IPS-15b (cell line): ENCODE data around the gene ESYT2.

ENCODE experiments used
- H3K27me3 ChIP-seq: one replicate; pipeline ENCODE4 v1.6.1; 2013; ENCODE audit warnings: low read length; ENCODE audit not compliant: control insufficient read depth, insufficient read depth
- H3K36me3 ChIP-seq: one replicate; pipeline ENCODE4 v1.6.1; 2013; ENCODE audit warnings: low read length; ENCODE audit not compliant: control insufficient read depth, insufficient read depth
- H3K4me1 ChIP-seq: one replicate; pipeline ENCODE4 v1.6.1; 2013; ENCODE audit warnings: mild to moderate bottlenecking, low read length; ENCODE audit not compliant: control insufficient read depth, insufficient read depth
- H3K4me3 ChIP-seq: one replicate; pipeline ENCODE4 v1.5.1; 2013; ENCODE audit warnings: low read depth, low read length
- H3K9ac ChIP-seq: one replicate; pipeline ENCODE4 v1.6.1; 2013; ENCODE audit warnings: low read depth, mild to moderate bottlenecking, low read length
- H3K9me3 ChIP-seq: one replicate; pipeline ENCODE4 v1.6.1; 2013; ENCODE audit warnings: mild to moderate bottlenecking, low read length; ENCODE audit not compliant: control insufficient read depth, insufficient read depth

The ESYT2 gene

DNA sequence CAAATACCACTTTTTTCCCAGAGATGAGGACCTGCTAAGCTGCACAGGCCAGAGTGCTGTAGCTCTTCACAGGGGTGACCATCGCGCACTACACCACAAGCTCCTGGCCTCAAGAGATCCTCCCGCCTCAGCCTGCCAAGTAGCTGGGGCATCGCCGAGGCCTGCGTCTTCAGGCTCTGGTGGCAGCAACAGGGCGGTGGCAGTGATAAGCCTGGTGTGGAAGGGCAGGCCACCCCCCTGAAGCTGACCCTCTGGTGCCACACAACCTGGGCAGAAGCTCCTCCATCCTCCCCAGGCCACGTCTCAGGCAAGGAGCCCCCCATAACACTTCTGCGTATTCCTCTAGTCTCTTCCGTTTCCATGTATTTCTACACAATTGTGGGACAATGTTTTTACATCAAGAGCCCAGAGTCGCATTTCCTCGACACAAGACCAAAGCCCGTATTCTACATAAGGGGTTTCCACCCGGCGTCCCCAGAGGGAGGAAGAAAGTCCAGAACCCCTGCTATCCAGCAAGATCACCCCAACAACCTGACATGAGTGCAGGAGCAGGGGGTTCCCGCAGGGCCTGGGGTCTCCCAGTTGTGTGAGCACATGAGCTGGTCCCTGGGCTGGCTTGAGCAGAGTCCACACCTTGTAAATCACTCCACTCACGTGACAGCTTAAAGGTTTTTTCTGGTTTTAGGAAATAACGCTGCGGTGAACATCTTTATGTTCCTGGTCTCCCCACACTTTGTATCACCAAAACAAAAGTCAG is 87.1 kb downstream of the ESYT2 start:
- Histone ChIP-seq H3K9ac (no peak overlapping the region), H3K27me3 (no peaks in the 10 kb centered on the region), H3K9me3 (no peaks in the 10 kb centered on the region), H3K4me1 (no peaks in the 10 kb centered on the region), H3K4me3 (no peak overlapping the region), H3K36me3 (peaks cover 43% of the 10 kb centered on the region)

GRCh38 chr7:158741294-158741666 is 88.0 kb downstream of the ESYT2 start:
- Histone ChIP-seq H3K9me3 (no peaks in the 10 kb centered on the region), H3K27me3 (no peaks in the 10 kb centered on the region), H3K36me3 (peaks cover 42% of the 10 kb centered on the region), H3K9ac (no peak overlapping the region), H3K4me3 (no peak overlapping the region), H3K4me1 (no peaks in the 10 kb centered on the region)

GRCh38 chr7:158740657-158741293 is 88.5 kb downstream of the ESYT2 start:
- H3K4me3 ChIP-seq, result no peak overlapping the region
- no peaks in the 10 kb centered on the region for H3K27me3 ChIP-seq
- peaks cover 38% of the 10 kb centered on the region for H3K36me3 ChIP-seq
- H3K9ac ChIP-seq, result no peak overlapping the region
- no peaks in the 10 kb centered on the region for H3K4me1 ChIP-seq
- H3K9me3 ChIP-seq, result no peaks in the 10 kb centered on the region

- H3K9ac ChIP-seq, result no peak overlapping the region
- H3K27me3 ChIP-seq, result no peaks in the 10 kb centered on the region
- no peaks in the 10 kb centered on the region for H3K4me1 ChIP-seq
- no peaks in the 10 kb centered on the region for H3K9me3 ChIP-seq
- no peak overlapping the region for H3K4me3 ChIP-seq
- H3K36me3 ChIP-seq, result peaks cover 38% of the 10 kb centered on the region
Measured at GRCh38 chr7:158740013-158740656, 89.2 kb downstream of the ESYT2 start.

- H3K27me3 ChIP-seq, result no peaks in the 10 kb centered on the region
- H3K4me1 ChIP-seq, result no peaks in the 10 kb centered on the region
- H3K9ac ChIP-seq, result no peak overlapping the region
- H3K4me3 ChIP-seq, result no peak overlapping the region
- peaks cover 42% of the 10 kb centered on the region for H3K36me3 ChIP-seq
- H3K9me3 ChIP-seq, result no peaks in the 10 kb centered on the region
Measured at GRCh38 chr7:158738841-158739240, 90.5 kb downstream of the ESYT2 start.

DNA sequence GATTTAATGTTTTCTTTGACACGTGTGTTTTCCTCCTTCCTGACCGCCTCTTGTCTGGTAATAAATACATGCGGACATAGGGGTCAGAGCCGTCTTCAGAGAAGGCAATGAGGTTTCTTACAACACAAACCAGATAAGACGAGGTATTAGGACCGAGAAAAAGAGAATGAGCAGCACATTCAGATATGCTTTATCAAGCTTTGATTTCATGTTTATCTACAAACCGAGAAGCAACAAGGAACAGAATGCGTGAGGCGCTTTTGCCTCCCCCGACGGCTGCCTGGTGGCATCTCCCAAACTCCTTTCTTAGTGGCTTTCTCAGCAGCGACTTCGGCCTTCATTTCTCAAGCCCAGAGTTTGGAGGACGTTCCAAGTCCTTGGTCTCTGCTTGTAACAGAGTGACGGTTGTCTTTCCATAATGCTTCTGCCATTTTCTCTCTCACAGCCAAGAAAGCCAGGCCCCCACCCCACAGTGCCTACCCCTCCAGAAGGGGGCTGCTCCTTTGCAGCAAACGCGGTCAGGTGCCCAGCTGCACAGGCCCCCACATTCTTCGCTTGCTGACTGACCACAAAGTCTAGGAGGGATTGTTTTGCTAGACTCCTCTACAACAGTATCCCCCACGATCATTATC is 92.1 kb downstream of the ESYT2 start:
- Histone ChIP-seq H3K27me3 (no peaks in the 10 kb centered on the region), H3K9me3 (no peaks in the 10 kb centered on the region), H3K4me1 (peaks cover 4% of the 10 kb centered on the region), H3K4me3 (no peak overlapping the region), H3K9ac (no peak overlapping the region), H3K36me3 (peaks cover 38% of the 10 kb centered on the region)

GRCh38 chr7:158735935-158736334 is 93.4 kb downstream of the ESYT2 start:
- H3K27me3 ChIP-seq, result no peaks in the 10 kb centered on the region
- H3K4me1 ChIP-seq, result peaks cover 4% of the 10 kb centered on the region
- H3K36me3 ChIP-seq, result peaks cover 27% of the 10 kb centered on the region
- H3K9ac ChIP-seq, result no peak overlapping the region
- H3K9me3 ChIP-seq, result no peaks in the 10 kb centered on the region
- H3K4me3 ChIP-seq, result no peak overlapping the region

- H3K4me3 ChIP-seq, result no peak overlapping the region
- H3K36me3 ChIP-seq, result peaks cover 16% of the 10 kb centered on the region
- no peaks in the 10 kb centered on the region for H3K9me3 ChIP-seq
- no peaks in the 10 kb centered on the region for H3K27me3 ChIP-seq
- no peak overlapping the region for H3K9ac ChIP-seq
- peaks cover 4% of the 10 kb centered on the region for H3K4me1 ChIP-seq
Measured at GRCh38 chr7:158734861-158735260, 94.4 kb downstream of the ESYT2 start.

GRCh38 chr7:158733775-158734494 is 95.4 kb downstream of the ESYT2 start:
- Histone ChIP-seq H3K4me3 (no peak overlapping the region), H3K9ac (no peak overlapping the region), H3K4me1 (peaks cover 4% of the 10 kb centered on the region), H3K36me3 (peaks cover 11% of the 10 kb centered on the region), H3K27me3 (no peaks in the 10 kb centered on the region), H3K9me3 (no peaks in the 10 kb centered on the region)

GRCh38 chr7:158733220-158733519 is 96.1 kb downstream of the ESYT2 start:
- Histone ChIP-seq H3K36me3 (peaks cover 6% of the 10 kb centered on the region), H3K27me3 (no peaks in the 10 kb centered on the region), H3K9me3 (no peaks in the 10 kb centered on the region), H3K4me3 (no peak overlapping the region), H3K4me1 (peaks cover 4% of the 10 kb centered on the region), H3K9ac (peak overlapping the region; percentile 4)

DNA sequence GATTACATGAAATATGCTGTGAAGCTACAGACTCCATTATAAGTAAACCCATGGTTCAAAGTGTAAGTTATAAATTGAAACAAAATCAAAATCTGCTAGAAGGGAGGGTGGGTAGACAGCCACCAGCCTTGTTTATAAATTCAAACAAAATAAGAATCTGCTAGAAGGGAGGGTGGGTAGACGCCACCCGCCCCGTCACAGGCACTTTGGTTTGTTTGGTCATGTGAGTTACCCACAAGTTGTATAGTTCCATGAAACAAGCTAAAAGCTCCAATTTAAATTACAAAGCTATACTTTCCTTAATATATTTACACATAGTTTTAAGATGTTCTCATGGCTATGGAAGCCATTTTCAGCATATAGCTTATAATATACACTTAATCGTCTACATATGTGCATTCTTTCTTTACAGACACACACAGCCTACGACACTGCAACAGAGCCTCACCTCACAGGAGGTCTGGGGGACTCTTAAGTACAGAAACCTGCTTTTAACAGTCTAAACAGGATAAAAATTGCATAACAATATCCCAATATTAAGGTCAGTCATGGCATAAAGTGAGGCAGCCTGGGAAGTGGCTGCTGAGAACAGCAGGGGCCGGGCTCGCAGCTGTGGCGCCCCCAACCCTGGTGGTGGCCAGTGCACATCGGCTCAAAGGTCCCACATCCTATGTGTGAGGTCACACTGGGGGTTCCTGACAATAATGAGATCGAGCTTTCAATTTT is 96.7 kb downstream of the ESYT2 start:
- H3K9me3 ChIP-seq, result no peaks in the 10 kb centered on the region
- H3K4me1 ChIP-seq, result peaks cover 4% of the 10 kb centered on the region
- no peak overlapping the region for H3K4me3 ChIP-seq
- no peaks in the 10 kb centered on the region for H3K27me3 ChIP-seq
- H3K36me3 ChIP-seq, result peaks cover 6% of the 10 kb centered on the region
- H3K9ac ChIP-seq, result peak overlapping the region; percentile 4
